ENCODE data around the gene TVP23B. TPM values are rescaled to one million over a fixed set of nuclear protein-coding genes. Genes with fewer than 3 reads are reported as not detected.

TVP23B gene
- total and polyA plus RNA-seq, 8 donors, result 14.4 to 37.5 (median 21.9) TPM

DNA sequence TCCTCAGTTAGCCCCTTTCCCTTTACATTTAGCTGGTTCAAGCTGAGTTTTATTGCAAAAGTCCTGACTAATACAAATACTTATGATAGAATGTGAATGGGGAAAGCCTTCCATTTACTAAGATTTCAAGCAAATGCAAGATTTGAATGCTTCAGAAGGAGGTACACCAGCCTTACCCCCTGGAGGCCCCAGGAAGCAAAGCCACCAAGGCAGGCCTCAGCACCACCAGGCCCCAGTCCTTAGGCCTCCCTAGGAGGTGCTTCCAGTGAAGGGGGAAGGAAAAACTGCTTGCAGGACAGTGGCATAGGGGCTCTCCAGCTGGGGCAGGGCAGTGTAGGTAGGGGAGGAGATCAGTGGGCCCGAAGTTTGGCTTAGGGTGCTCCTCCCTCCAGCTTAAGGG, 69.7 kb downstream of the TVP23B start:
- Histone ChIP-seq H3K27me3 (no peaks in the 10 kb centered on the region), H3K4me3 (no peak overlapping the region), H3K4me1 (peaks cover 0 to 3% (median 0%) of the 10 kb centered on the region in 3 donors), H3K9me3 (no peaks in the 10 kb centered on the region), H3K36me3 (no peaks in the 10 kb centered on the region), H3K27ac (no peak overlapping the region)
- ATAC-seq (no peak), FAIRE-seq (no peak), DNase-seq (no peak)
- intact Hi-C loops (cut with DNase I), result no loop called here
- 69 to 89% methylated on average over 1 of the region's 1 CpG for WGBS, 2 donors
- TF ChIP-seq, protein P1, sequence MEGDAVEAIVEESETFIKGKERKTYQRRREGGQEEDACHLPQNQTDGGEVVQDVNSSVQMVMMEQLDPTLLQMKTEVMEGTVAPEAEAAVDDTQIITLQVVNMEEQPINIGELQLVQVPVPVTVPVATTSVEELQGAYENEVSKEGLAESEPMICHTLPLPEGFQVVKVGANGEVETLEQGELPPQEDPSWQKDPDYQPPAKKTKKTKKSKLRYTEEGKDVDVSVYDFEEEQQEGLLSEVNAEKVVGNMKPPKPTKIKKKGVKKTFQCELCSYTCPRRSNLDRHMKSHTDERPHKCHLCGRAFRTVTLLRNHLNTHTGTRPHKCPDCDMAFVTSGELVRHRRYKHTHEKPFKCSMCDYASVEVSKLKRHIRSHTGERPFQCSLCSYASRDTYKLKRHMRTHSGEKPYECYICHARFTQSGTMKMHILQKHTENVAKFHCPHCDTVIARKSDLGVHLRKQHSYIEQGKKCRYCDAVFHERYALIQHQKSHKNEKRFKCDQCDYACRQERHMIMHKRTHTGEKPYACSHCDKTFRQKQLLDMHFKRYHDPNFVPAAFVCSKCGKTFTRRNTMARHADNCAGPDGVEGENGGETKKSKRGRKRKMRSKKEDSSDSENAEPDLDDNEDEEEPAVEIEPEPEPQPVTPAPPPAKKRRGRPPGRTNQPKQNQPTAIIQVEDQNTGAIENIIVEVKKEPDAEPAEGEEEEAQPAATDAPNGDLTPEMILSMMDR (IDR thresholded peaks at IDR 0.05), result no peak

GRCh38 chr17:18851201-18851600, 70.2 kb downstream of the TVP23B start:
- Histone ChIP-seq H3K9me3 (no peaks in the 10 kb centered on the region), H3K36me3 (no peaks in the 10 kb centered on the region), H3K27ac (no peak overlapping the region), H3K4me1 (peaks cover 0 to 4% (median 0%) of the 10 kb centered on the region in 3 donors), H3K27me3 (no peaks in the 10 kb centered on the region), H3K4me3 (no peak overlapping the region)
- 55 to 69% methylated on average over 3 of the region's 3 CpGs for WGBS, 2 donors
- TF ChIP-seq, protein P1 (IDR thresholded peaks at IDR 0.05), result no peak
- DNase-seq (no peak), ATAC-seq (no peak), FAIRE-seq (no peak)
- intact Hi-C loops (cut with DNase I), result no loop called here

DNA sequence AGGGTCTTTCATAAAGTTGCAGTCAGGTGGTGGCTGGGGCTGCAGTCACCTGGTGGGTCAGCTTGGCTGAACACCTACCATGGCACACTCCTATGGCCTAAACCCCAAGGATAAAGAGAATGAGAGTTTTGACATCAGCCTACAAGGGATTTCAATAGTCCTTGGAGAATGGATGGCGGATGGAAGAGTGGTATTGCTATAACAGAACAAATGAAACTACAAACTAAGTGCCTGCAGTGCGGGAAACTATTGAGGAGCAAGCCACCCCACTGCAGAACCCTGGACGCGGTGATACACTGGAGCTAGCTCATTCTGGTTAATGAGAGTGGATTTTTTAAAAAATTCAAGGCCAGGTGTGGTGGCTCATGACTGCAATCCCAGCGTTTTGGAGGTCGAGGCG, 74.0 kb downstream of the TVP23B start:
- WGBS, 2 donors, result 71 to 83% methylated on average over 7 of the region's 7 CpGs
- no peaks in the 10 kb centered on the region for H3K9me3 ChIP-seq
- FAIRE-seq (no peak), DNase-seq (no peak), ATAC-seq (no peak)
- H3K27me3 ChIP-seq, result no peaks in the 10 kb centered on the region
- intact Hi-C loops (cut with DNase I), result no loop called here
- no peak overlapping the region for H3K4me3 ChIP-seq
- peaks cover 0 to 4% (median 4%) of the 10 kb centered on the region in 3 donors for H3K4me1 ChIP-seq
- TF ChIP-seq, protein P1 (IDR thresholded peaks at IDR 0.05), result no peak
- H3K36me3 ChIP-seq, result no peaks in the 10 kb centered on the region
- no peak overlapping the region for H3K27ac ChIP-seq

GRCh38 chr17:18855831-18856569, 75.0 kb downstream of the TVP23B start:
- intact Hi-C loops (cut with DNase I), result no loop called here
- WGBS, 2 donors, result 0 to 1% methylated on average over 28 to 29 of the region's 29 CpGs
- peak; percentile 82 for FAIRE-seq
- no peaks in the 10 kb centered on the region for H3K9me3 ChIP-seq
- peak overlapping the region; percentile 17 to 42 (median 31) for H3K4me3 ChIP-seq
- H3K36me3 ChIP-seq, result no peaks in the 10 kb centered on the region
- peak overlapping the region in 3 of 4 donors; percentile 35 to 74 (median 42) for H3K27ac ChIP-seq
- peaks cover 0 to 4% (median 4%) of the 10 kb centered on the region in 3 donors for H3K4me1 ChIP-seq
- ATAC-seq, result peak; percentile 80 to 92 (median 85)
- no peaks in the 10 kb centered on the region for H3K27me3 ChIP-seq
- DNase-seq, result peak; percentile 85 to 93 (median 92)
- TF ChIP-seq, protein P1 (IDR thresholded peaks at IDR 0.05), result no peak

Other genes with a start within 250 kb of the TVP23B start
- gene TBC1D28, start 136.8 kb upstream of the TVP23B start, total RNA-seq, result not detected
- not detected for gene TBC1D28, start 136.8 kb upstream of the TVP23B start, polyA plus RNA-seq
- 1 to 10 TPM in 5 of 6 donors, under 1 TPM in 1; 0.95 to 2.0 (median 1.3) TPM for gene FOXO3B, start 98.9 kb upstream of the TVP23B start, total RNA-seq
- gene FOXO3B, start 98.9 kb upstream of the TVP23B start, polyA plus RNA-seq, result 1 to 10 TPM in 1 of 2 donors, under 1 TPM in 1; 0.47 to 1.0 TPM
- gene FBXW10, start 37.1 kb upstream of the TVP23B start, total RNA-seq, result under 1 TPM in 1 of 6 donors, not detected in 5; 0.05 TPM
- under 1 TPM; 0.11 to 0.23 TPM for gene FBXW10, start 37.1 kb upstream of the TVP23B start, polyA plus RNA-seq
- gene PRPSAP2, start 76.9 kb downstream of the TVP23B start, total RNA-seq, result 10 to 100 TPM in 5 of 6 donors, 1 to 10 TPM in 1; 9.5 to 22.3 (median 15.6) TPM
- gene PRPSAP2, start 76.9 kb downstream of the TVP23B start, polyA plus RNA-seq, result 10 to 100 TPM; 10.9 to 20.5 TPM
- gene SLC5A10, start 171.0 kb downstream of the TVP23B start, total RNA-seq, result not detected
- under 1 TPM in 1 of 2 donors, not detected in 1; 0.02 TPM for gene SLC5A10, start 171.0 kb downstream of the TVP23B start, polyA plus RNA-seq
- gene FAM83G, start 223.6 kb downstream of the TVP23B start, total RNA-seq, result 10 to 100 TPM in 2 of 6 donors, 1 to 10 TPM in 4; 5.6 to 10.8 (median 7.5) TPM
- gene FAM83G, start 223.6 kb downstream of the TVP23B start, polyA plus RNA-seq, result 10 to 100 TPM; 10.4 to 12.9 TPM

Measured in pancreas (tissue), 10 donors.